ENCODE results near the gene SNAPC3.
A peak's percentile ranks its signal among the peaks of the same experiment; 100 is the strongest.

Gene SNAPC3

GRCh38 chr9:15498246-15498995 lies 75.7 kb downstream of the SNAPC3 start:
- no peak for DNase-seq

- DNase-seq = no peak
These were observed 76.5 kb downstream of the SNAPC3 start for GRCh38 chr9:15499139-15499538.

- no peak for DNase-seq
These were observed 78.5 kb downstream of the SNAPC3 start for GRCh38 chr9:15501179-15501578.

- no peak for DNase-seq
These were observed 79.1 kb downstream of the SNAPC3 start for GRCh38 chr9:15501803-15502202.

GRCh38 chr9:15505921-15506320 lies 83.2 kb downstream of the SNAPC3 start:
- no peak for DNase-seq

GRCh38 chr9:15509931-15510788 lies 87.5 kb downstream of the SNAPC3 start:
- DNase-seq = peak; percentile 46

GRCh38 chr9:15510789-15511575 lies 88.3 kb downstream of the SNAPC3 start, which contains the start of gene PSIP1:
PSIP1 (minus strand) TSS chr9:15510970; CDS start chr9:15510188, 782 bp downstream.
- peak; percentile 89 for DNase-seq

Measured in midbrain (tissue), 1 donor.